PC-3 (cell line): ENCODE measurements around the gene ZNF513. TPM values are rescaled to one million over a fixed set of nuclear protein-coding genes. Genes with fewer than 3 reads are reported as not detected.

Experiments used
- ATAC-seq: fragments of 200-7000 bp; cut with Tn5 transposase; 2 replicates; pipeline ENCODE4 v1.9.1; 2020; ENCODE audit warnings: mild to moderate bottlenecking, moderate library complexity
- BruUV-seq: library from RNA; stranded (reverse); fragments of 400-500 nt; replicated peaks from 2 replicates; lab custom pipeline; 2021; lab: Mats Ljungman, UMichigan
- CTCF ChIA-PET: fragments of 300-600 bp; sonication (Branson Sonifier 250); formaldehyde crosslinking; loops from one replicate; lab custom pipeline; 2022; ENCODE audit warnings: antibody characterized with exemption; lab: Charles Lee
- POLR2A ChIA-PET: fragments of 300-600 bp; sonication (Branson Sonifier 250); formaldehyde crosslinking; loops from one replicate; lab custom pipeline; 2022; ENCODE audit warnings: antibody characterized with exemption; ENCODE audit not compliant: unreplicated experiment; lab: Charles Lee
- DNase-seq: peaks from one replicate; pipeline ENCODE4 v3.0.0-alpha.2; 2015
- H2AFZ ChIP-seq: fragments of 300-600 bp; sonication (generic); 2 replicates; pipeline ENCODE4 v1.6.0; 2016; ENCODE audit warnings: antibody characterized with exemption, low read length
- H3F3A ChIP-seq: fragments of 300-600 bp; sonication (generic); one replicate; pipeline ENCODE4 v1.6.0; 2017; ENCODE audit warnings: antibody characterized with exemption, low read length, control low read depth, mild to moderate bottlenecking; ENCODE audit not compliant: unreplicated experiment
- H3K27ac ChIP-seq: fragments of 300-600 bp; sonication (generic); 2 replicates; pipeline ENCODE4 v1.5.1; 2016; ENCODE audit warnings: mild to moderate bottlenecking, low read length
- H3K27me3 ChIP-seq: fragments of 300-600 bp; sonication (generic); 2 replicates; pipeline ENCODE4 v1.6.1; 2016; ENCODE audit warnings: low read length, mixed read lengths
- H3K36me3 ChIP-seq: fragments of 300-600 bp; sonication (generic); 2 replicates; pipeline ENCODE4 v1.6.1; 2016; ENCODE audit warnings: low read depth, mixed run types, low read length, mixed read lengths
- H3K4me1 ChIP-seq: fragments of 300-600 bp; sonication (generic); 2 replicates; pipeline ENCODE4 v1.5.1; 2016; ENCODE audit warnings: low read length; ENCODE audit not compliant: insufficient read depth
- H3K4me2 ChIP-seq: fragments of 300-600 bp; sonication (generic); 2 replicates; pipeline ENCODE4 v1.6.0; 2016; ENCODE audit warnings: low read length
- H3K4me3 ChIP-seq: fragments of 300-600 bp; sonication (generic); 2 replicates; pipeline ENCODE4 v1.5.1; 2016; ENCODE audit warnings: mild to moderate bottlenecking, low read length, mixed read lengths
- H3K79me2 ChIP-seq: fragments of 300-600 bp; sonication (generic); 2 replicates; pipeline ENCODE4 v1.6.1; 2017; ENCODE audit warnings: low read length, mixed read lengths
- H3K9ac ChIP-seq: fragments of 300-600 bp; sonication (generic); 2 replicates; pipeline ENCODE4 v1.6.0; 2016; ENCODE audit warnings: mild to moderate bottlenecking, low read length
- H3K9me2 ChIP-seq: fragments of 300-600 bp; sonication (generic); replicated peaks from 2 replicates; pipeline ENCODE4 v1.6.1; 2016; ENCODE audit warnings: mixed run types, low read length, mixed read lengths
- H3K9me3 ChIP-seq: fragments of 300-600 bp; sonication (generic); 2 replicates; pipeline ENCODE4 v1.6.1; 2016; ENCODE audit warnings: low read length, mixed read lengths
- H4K20me1 ChIP-seq: fragments of 300-600 bp; sonication (generic); 2 replicates; pipeline ENCODE4 v1.6.1; 2016; ENCODE audit warnings: low read length, mixed read lengths
- CTCF ChIP-seq: fragments of 300-600 bp; sonication (generic); conservative IDR thresholded peaks from 2 replicates; pipeline ENCODE4 v1.5.1; 2017; ENCODE audit warnings: antibody characterized with exemption, low read depth, mild to moderate bottlenecking, low read length
- EZH2 ChIP-seq: fragments of 300-600 bp; sonication (generic); IDR thresholded peaks from one replicate; pipeline ENCODE4 v1.6.1; 2017; ENCODE audit warnings: antibody characterized with exemption, mild to moderate bottlenecking, low read length; ENCODE audit not compliant: unreplicated experiment
- EZH2phosphoT487 ChIP-seq: fragments of 300-600 bp; sonication (generic); IDR thresholded peaks from 2 replicates; pipeline ENCODE4 v1.6.1; 2018; ENCODE audit warnings: mild to moderate bottlenecking, antibody characterized with exemption, low read length, borderline replicate concordance
- intact Hi-C: fragments of 100-400 bp; cut with micrococcal nuclease; formaldehyde crosslinking; loops from 2 replicates; pipeline ENCODE4 v1.9.0; 2023
- total RNA-seq: library from RNA; depleted of rRNA; stranded (reverse); fragments of >200 nt; gene quantifications from 2 replicates; pipeline ENCODE4 v1.2.3, GENCODE V29; 2014

The ZNF513 gene
- total RNA-seq, 1 experiment from 2014 or later = 7.4 TPM

GRCh38 chr2:27363933-27364332, 16.6 kb downstream of the ZNF513 start:
- no TSS peak for BruUV-seq
- Histone ChIP-seq H3F3A (no peaks in the 10 kb centered on the region), H4K20me1 (no peaks in the 10 kb centered on the region), H3K9me2 (no peaks in the 10 kb centered on the region), H3K4me3 (no peak overlapping the region), H3K27me3 (no peaks in the 10 kb centered on the region), H3K4me2 (no peak overlapping the region), H3K9me3 (no peaks in the 10 kb centered on the region), H3K4me1 (peaks cover 9% of the 10 kb centered on the region), H2AFZ (no peak overlapping the region), H3K27ac (no peak overlapping the region), H3K79me2 (peaks cover 11% of the 10 kb centered on the region), H3K9ac (no peak overlapping the region), H3K36me3 (peaks cover 34% of the 10 kb centered on the region)
- 0 out of 2 replicates have a peak, but pooled peaks have one; percentile 18 for ATAC-seq
- no peak for DNase-seq
- ChIA-PET POLR2A (no interaction called here), CTCF (no interaction called here)
- intact Hi-C loops = no loop called here
- TF ChIP-seq CTCF (no peak), EZH2 (no peak), EZH2phosphoT487 (no peak)

DNA sequence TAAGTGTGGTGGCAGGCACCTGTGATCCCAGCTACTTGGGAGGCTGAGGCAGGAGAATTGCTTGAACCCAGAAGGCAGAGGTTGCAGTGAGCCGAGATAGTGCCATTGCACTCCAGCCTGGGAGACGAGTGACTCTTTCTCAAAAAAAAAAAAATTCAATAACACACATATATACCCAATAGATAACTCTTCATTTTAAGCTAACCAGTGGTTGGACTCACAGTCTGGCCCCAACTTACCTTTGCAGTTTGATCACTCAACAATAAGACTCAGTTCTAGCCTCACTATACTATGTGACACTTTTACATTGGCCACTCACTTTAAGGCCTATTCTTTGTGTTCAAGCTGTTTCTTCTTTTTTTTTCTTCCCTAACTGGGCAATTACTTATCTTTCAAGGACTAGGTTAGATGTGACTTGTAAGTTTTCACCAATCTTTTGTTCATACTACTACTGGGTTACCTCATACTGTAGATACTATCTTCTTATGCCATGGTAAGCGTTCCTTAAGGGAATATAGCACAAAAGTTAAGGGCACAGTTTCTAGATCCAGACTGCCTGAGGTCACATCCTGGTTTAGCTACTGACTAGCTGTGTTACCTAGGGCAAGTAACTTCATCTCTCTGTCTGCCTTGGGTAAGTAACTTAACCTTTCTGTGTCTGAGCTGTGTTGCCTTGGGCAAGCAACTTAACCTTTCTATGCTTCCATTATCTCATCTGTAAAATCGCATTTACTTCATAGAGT, 17.7 kb downstream of the ZNF513 start:
- BruUV-seq = no TSS peak
- no peaks in the 10 kb centered on the region for H3K9me2 ChIP-seq
- DNase-seq (no peak), ATAC-seq (0 out of 2 replicates have a peak, but pooled peaks have one; percentile 20)
- no peak overlapping the region for H2AFZ ChIP-seq
- CTCF ChIA-PET = no interaction called here
- H3K27ac ChIP-seq = no peak overlapping the region
- H3K79me2 ChIP-seq = peaks cover 9% of the 10 kb centered on the region
- no peaks in the 10 kb centered on the region for H3K27me3 ChIP-seq
- H3K9ac ChIP-seq = no peak overlapping the region
- intact Hi-C loops = no loop called here
- POLR2A ChIA-PET = no interaction called here
- H3K36me3 ChIP-seq = peaks cover 33% of the 10 kb centered on the region
- H3K4me1 ChIP-seq = peaks cover 5% of the 10 kb centered on the region; the same call in 1 of the 2 replicates
- no peaks in the 10 kb centered on the region for H4K20me1 ChIP-seq
- H3K9me3 ChIP-seq = no peaks in the 10 kb centered on the region
- H3K4me2 ChIP-seq = no peak overlapping the region
- TF ChIP-seq EZH2 = no peak
- TF ChIP-seq EZH2phosphoT487 = no peak
- TF ChIP-seq CTCF = no peak
- no peaks in the 10 kb centered on the region for H3F3A ChIP-seq
- H3K4me3 ChIP-seq = no peak overlapping the region
